ENCODE results near the gene ADAMTS6. TPM values are rescaled to one million over a fixed set of nuclear protein-coding genes. Genes with fewer than 3 reads are reported as not detected.

ADAMTS6 gene
- total and polyA plus RNA-seq, 2 experiments from 2014 or later = 0.78 to 2.0 TPM

DNA sequence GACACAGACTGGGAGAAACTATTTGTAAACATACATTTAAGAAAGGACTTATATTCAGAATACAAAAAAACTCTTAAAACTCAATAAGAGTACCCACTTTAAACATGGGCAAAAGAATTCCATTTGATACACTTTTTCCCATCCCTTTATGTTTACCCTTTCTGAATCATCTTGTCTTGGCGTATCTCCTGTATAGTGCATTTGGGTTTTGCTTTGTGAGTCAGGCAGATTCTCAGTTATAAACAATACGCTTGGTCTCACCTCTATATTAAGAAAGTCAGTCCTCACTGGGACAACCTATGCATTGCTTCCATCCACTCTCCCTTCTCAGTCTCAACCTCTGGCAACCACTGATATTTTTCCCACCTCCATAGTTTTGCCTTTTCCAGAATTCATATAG lies 27.3 kb upstream of the ADAMTS6 start (continued):
- TF ChIP-seq CTCF (conservative IDR thresholded peaks at IDR 0.05; ENCODE audit: low read depth in 2 of 2) = no peak
- no peak for TF ChIP-seq EZH2phosphoT487 (IDR thresholded peaks at IDR 0.05; ENCODE audit: unreplicated experiment)
- no peak for TF ChIP-seq ETS1 (IDR thresholded peaks at IDR 0.05)
- TF ChIP-seq ZNF114 (CRISPR knock-in tag; IDR thresholded peaks at IDR 0.05) = no peak
- no peak for TF ChIP-seq CREB1 (CRISPR knock-in tag; IDR thresholded peaks at IDR 0.05; ENCODE audit: low read depth)

DNA sequence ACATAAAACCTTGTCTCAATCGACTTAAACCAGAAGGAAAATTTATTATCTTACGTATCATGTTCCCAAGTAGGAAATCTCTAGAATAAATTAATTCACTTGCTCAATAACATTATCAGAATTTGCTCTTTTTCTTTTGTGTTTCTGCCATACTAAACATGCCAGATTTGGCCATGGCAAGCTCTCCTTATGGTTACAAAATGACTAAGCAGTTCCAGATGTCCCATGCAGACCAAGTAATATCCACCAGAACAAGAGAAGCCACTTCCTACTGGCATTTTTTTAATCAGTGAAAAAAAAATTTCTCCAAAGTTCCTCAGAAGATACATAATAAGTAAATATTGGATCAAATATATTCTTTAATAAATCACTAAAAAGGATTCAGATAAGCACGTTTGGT lies 25.2 kb upstream of the ADAMTS6 start:
- Mint-ChIP-seq H3K27me3 (ENCODE audit: insufficient read depth, low read depth, poor library complexity) (no peaks in the 10 kb centered on the region), H3K9me3 (no peaks in the 10 kb centered on the region), H3K4me1 (no peaks in the 10 kb centered on the region), H3K27ac (peak overlapping the region; percentile 63; the same call in 1 of the 2 replicates), H3K36me3 (ENCODE audit: low read depth) (peaks cover 3% of the 10 kb centered on the region; the same call in 1 of the 3 replicates), H3K4me3 (no peak overlapping the region)
- Histone ChIP-seq H3K4me2 (no peak overlapping the region), H3K27ac (ENCODE audit: low read depth) (no peak overlapping the region), H3K4me1 (ENCODE audit: insufficient read depth) (no peaks in the 10 kb centered on the region), H3F3A (replicated peaks; ENCODE audit: low read depth) (no peaks in the 10 kb centered on the region), H4K20me1 (replicated peaks; ENCODE audit: insufficient read depth) (no peaks in the 10 kb centered on the region), H3K9me2 (ENCODE audit: insufficient read depth) (no peaks in the 10 kb centered on the region), H2AFZ (no peak overlapping the region), H3K36me3 (ENCODE audit: insufficient read depth) (no peaks in the 10 kb centered on the region), H3K4me3 (no peak overlapping the region), H3K79me2 (replicated peaks; ENCODE audit: insufficient read depth) (no peaks in the 10 kb centered on the region), H3K27me3 (ENCODE audit: insufficient read depth) (no peaks in the 10 kb centered on the region)
- no peak for ATAC-seq
- TF ChIP-seq CTCF (conservative IDR thresholded peaks at IDR 0.05; ENCODE audit: low read depth in 2 of 2) = no peak
- no peak for TF ChIP-seq STAT1 (IDR thresholded peaks at IDR 0.05; ENCODE audit: unreplicated experiment)
- no peak for TF ChIP-seq NANOG (IDR thresholded peaks at IDR 0.05; ENCODE audit: borderline replicate concordance)
- TF ChIP-seq, protein P1, sequence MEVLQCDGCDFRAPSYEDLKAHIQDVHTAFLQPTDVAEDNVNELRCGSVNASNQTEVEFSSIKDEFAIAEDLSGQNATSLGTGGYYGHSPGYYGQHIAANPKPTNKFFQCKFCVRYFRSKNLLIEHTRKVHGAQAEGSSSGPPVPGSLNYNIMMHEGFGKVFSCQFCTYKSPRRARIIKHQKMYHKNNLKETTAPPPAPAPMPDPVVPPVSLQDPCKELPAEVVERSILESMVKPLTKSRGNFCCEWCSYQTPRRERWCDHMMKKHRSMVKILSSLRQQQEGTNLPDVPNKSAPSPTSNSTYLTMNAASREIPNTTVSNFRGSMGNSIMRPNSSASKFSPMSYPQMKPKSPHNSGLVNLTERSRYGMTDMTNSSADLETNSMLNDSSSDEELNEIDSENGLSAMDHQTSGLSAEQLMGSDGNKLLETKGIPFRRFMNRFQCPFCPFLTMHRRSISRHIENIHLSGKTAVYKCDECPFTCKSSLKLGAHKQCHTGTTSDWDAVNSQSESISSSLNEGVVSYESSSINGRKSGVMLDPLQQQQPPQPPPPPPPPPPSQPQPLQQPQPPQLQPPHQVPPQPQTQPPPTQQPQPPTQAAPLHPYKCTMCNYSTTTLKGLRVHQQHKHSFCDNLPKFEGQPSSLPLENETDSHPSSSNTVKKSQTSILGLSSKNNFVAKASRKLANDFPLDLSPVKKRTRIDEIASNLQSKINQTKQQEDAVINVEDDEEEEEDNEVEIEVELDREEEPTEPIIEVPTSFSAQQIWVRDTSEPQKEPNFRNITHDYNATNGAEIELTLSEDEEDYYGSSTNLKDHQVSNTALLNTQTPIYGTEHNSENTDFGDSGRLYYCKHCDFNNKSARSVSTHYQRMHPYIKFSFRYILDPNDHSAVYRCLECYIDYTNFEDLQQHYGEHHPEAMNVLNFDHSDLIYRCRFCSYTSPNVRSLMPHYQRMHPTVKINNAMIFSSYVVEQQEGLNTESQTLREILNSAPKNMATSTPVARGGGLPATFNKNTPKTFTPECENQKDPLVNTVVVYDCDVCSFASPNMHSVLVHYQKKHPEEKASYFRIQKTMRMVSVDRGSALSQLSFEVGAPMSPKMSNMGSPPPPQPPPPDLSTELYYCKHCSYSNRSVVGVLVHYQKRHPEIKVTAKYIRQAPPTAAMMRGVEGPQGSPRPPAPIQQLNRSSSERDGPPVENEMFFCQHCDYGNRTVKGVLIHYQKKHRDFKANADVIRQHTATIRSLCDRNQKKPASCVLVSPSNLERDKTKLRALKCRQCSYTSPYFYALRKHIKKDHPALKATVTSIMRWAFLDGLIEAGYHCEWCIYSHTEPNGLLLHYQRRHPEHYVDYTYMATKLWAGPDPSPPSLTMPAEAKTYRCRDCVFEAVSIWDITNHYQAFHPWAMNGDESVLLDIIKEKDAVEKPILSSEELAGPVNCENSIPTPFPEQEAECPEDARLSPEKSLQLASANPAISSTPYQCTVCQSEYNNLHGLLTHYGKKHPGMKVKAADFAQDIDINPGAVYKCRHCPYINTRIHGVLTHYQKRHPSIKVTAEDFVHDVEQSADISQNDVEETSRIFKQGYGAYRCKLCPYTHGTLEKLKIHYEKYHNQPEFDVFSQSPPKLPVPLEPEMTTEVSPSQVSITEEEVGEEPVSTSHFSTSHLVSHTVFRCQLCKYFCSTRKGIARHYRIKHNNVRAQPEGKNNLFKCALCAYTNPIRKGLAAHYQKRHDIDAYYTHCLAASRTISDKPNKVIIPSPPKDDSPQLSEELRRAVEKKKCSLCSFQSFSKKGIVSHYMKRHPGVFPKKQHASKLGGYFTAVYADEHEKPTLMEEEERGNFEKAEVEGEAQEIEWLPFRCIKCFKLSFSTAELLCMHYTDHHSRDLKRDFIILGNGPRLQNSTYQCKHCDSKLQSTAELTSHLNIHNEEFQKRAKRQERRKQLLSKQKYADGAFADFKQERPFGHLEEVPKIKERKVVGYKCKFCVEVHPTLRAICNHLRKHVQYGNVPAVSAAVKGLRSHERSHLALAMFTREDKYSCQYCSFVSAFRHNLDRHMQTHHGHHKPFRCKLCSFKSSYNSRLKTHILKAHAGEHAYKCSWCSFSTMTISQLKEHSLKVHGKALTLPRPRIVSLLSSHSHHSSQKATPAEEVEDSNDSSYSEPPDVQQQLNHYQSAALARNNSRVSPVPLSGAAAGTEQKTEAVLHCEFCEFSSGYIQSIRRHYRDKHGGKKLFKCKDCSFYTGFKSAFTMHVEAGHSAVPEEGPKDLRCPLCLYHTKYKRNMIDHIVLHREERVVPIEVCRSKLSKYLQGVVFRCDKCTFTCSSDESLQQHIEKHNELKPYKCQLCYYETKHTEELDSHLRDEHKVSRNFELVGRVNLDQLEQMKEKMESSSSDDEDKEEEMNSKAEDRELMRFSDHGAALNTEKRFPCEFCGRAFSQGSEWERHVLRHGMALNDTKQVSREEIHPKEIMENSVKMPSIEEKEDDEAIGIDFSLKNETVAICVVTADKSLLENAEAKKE (CRISPR knock-in tag; IDR thresholded peaks at IDR 0.05) = no peak
- no peak for TF ChIP-seq ETS1 (IDR thresholded peaks at IDR 0.05)
- TF ChIP-seq ZNF114 (CRISPR knock-in tag; IDR thresholded peaks at IDR 0.05) = no peak
- TF ChIP-seq POLR2AphosphoS5 (IDR thresholded peaks at IDR 0.05; ENCODE audit: low read depth) = no peak
- TF ChIP-seq CREB1 (CRISPR knock-in tag; IDR thresholded peaks at IDR 0.05; ENCODE audit: low read depth) = no peak
- no peak for TF ChIP-seq EZH2 (IDR thresholded peaks at IDR 0.05; ENCODE audit: low read depth, unreplicated experiment)
- no peak for DNase-seq (ENCODE audit: low spot score)

Data from GM23338 (cell line).